ENCODE measurements around the gene LRP1. TPM values are rescaled to one million over a fixed set of nuclear protein-coding genes. Genes with fewer than 3 reads are reported as not detected.

Gene LRP1
- total and polyA plus RNA-seq, 2 of the 13 experiments (the other 11 are each of a cell fraction or from before 2014, with no cell fraction given), result 14.7 to 30.8 TPM

- TF ChIP-seq, protein P1, sequence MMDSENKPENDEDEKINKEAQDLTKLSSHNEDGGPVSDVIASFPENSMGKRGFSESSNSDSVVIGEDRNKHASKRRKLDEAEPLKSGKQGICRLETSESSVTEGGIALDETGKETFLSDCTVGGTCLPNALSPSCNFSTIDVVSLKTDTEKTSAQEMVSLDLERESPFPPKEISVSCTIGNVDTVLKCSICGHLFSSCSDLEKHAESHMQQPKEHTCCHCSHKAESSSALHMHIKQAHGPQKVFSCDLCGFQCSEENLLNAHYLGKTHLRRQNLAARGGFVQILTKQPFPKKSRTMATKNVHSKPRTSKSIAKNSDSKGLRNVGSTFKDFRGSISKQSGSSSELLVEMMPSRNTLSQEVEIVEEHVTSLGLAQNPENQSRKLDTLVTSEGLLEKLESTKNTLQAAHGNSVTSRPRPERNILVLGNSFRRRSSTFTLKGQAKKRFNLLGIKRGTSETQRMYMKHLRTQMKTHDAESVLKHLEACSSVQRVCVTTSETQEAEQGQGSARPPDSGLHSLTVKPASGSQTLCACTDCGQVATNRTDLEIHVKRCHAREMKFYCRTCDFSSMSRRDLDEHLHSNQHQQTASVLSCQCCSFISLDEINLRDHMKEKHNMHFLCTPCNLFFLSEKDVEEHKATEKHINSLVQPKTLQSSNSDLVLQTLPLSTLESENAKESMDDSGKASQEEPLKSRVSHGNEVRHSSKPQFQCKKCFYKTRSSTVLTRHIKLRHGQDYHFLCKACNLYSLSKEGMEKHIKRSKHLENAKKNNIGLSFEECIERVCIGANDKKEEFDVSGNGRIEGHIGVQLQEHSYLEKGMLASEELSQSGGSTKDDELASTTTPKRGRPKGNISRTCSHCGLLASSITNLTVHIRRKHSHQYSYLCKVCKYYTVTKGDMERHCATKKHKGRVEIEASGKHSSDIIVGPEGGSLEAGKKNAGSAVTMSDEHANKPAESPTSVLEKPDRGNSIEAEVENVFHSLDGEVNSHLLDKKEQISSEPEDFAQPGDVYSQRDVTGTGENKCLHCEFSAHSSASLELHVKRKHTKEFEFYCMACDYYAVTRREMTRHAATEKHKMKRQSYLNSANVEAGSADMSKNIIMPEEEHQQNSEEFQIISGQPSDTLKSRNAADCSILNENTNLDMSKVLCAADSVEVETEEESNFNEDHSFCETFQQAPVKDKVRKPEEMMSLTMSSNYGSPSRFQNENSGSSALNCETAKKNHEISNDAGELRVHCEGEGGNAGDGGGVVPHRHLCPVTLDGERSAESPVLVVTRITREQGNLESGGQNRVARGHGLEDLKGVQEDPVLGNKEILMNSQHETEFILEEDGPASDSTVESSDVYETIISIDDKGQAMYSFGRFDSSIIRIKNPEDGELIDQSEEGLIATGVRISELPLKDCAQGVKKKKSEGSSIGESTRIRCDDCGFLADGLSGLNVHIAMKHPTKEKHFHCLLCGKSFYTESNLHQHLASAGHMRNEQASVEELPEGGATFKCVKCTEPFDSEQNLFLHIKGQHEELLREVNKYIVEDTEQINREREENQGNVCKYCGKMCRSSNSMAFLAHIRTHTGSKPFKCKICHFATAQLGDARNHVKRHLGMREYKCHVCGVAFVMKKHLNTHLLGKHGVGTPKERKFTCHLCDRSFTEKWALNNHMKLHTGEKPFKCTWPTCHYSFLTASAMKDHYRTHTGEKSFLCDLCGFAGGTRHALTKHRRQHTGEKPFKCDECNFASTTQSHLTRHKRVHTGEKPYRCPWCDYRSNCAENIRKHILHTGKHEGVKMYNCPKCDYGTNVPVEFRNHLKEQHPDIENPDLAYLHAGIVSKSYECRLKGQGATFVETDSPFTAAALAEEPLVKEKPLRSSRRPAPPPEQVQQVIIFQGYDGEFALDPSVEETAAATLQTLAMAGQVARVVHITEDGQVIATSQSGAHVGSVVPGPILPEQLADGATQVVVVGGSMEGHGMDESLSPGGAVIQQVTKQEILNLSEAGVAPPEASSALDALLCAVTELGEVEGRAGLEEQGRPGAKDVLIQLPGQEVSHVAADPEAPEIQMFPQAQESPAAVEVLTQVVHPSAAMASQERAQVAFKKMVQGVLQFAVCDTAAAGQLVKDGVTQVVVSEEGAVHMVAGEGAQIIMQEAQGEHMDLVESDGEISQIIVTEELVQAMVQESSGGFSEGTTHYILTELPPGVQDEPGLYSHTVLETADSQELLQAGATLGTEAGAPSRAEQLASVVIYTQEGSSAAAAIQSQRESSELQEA (CRISPR knock-in tag; IDR thresholded peaks at IDR 0.05; ENCODE audit: not compliant biosample characterization), result no peak
- 0 out of 2 replicates have a peak, but pooled peaks have one; percentile 14 for TF ChIP-seq ZFP91 (CRISPR knock-in tag; IDR thresholded peaks at IDR 0.05; ENCODE audit: borderline replicate concordance)
- 0 out of 2 replicates have a peak, but pooled peaks have one; percentile 2 for TF ChIP-seq SALL1 (CRISPR knock-in tag; IDR thresholded peaks at IDR 0.05)
- TF ChIP-seq ZNF34 (CRISPR knock-in tag; IDR thresholded peaks at IDR 0.05; ENCODE audit: borderline replicate concordance), result 0 out of 2 replicates have a peak, but pooled peaks have one; percentile 47
- TF ChIP-seq ZNF142 (CRISPR knock-in tag; IDR thresholded peaks at IDR 0.05), result peak; percentile 1; the same call in 1 of the 2 replicates
- TF ChIP-seq, protein P2, sequence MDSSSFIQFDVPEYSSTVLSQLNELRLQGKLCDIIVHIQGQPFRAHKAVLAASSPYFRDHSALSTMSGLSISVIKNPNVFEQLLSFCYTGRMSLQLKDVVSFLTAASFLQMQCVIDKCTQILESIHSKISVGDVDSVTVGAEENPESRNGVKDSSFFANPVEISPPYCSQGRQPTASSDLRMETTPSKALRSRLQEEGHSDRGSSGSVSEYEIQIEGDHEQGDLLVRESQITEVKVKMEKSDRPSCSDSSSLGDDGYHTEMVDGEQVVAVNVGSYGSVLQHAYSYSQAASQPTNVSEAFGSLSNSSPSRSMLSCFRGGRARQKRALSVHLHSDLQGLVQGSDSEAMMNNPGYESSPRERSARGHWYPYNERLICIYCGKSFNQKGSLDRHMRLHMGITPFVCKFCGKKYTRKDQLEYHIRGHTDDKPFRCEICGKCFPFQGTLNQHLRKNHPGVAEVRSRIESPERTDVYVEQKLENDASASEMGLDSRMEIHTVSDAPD (CRISPR knock-in tag; IDR thresholded peaks at IDR 0.05), result no peak
- TF ChIP-seq ZNF772 (CRISPR knock-in tag; IDR thresholded peaks at IDR 0.05), result 0 out of 2 replicates have a peak, but pooled peaks have one; percentile 15
- no peak for TF ChIP-seq RAD51 (IDR thresholded peaks at IDR 0.05; ENCODE audit: borderline replicate concordance)
- TF ChIP-seq, protein P3, sequence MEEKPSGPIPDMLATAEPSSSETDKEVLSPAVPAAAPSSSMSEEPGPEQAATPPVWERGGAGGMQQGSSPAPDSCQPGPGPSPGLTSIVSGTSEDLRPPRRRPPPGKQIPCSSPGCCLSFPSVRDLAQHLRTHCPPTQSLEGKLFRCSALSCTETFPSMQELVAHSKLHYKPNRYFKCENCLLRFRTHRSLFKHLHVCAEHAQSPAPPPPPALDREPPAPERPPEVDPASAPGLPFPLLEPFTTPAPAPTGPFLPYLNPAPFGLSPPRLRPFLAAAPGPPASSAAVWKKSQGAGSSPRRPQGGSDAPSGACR (CRISPR knock-in tag; IDR thresholded peaks at IDR 0.05), result 0 out of 2 replicates have a peak, but pooled peaks have one; percentile 12
Observed at GRCh38 chr12:57150400-57151000, 22.2 kb downstream of the LRP1 start (continued).

Measured in HepG2 (cell line).